K562 (cell line): Measurements from ENCODE around the gene AGPAT3. TPM values are rescaled to one million over a fixed set of nuclear protein-coding genes. Genes with fewer than 3 reads are reported as not detected.
A peak's percentile ranks its signal among the peaks of the same experiment; 100 is the strongest.

Experiments
- ELF4 ChIP-seq: fragments of 450-650 bp; formaldehyde crosslinking; IDR thresholded peaks from 2 replicates; pipeline ENCODE4 v1.4.0; 2022; ENCODE audit warnings: missing genetic modification characterization
- EWSR1 ChIP-seq: fragments of 450-650 bp; IDR thresholded peaks from 2 replicates; pipeline ENCODE4 v1.6.1; 2018; ENCODE audit warnings: borderline replicate concordance, mild to moderate bottlenecking, low read depth, moderate library complexity; ENCODE audit not compliant: partially characterized antibody
- FUS ChIP-seq: fragments of 200-400 bp; formaldehyde crosslinking; optimal IDR thresholded peaks from 2 replicates; pipeline ENCODE3; 2017; ENCODE audit warnings: low read depth, low read length
- HNRNPUL1 ChIP-seq: fragments of 200-400 bp; formaldehyde crosslinking; IDR thresholded peaks from 2 replicates; pipeline ENCODE4 v1.6.1; 2017; ENCODE audit warnings: low read length
- LARP7 ChIP-seq: fragments of 450-650 bp; IDR thresholded peaks from 2 replicates; pipeline ENCODE4 v1.6.1; 2016
- MTA3 ChIP-seq: fragments of 450-650 bp; formaldehyde crosslinking; IDR thresholded peaks from 2 replicates; pipeline ENCODE4 v1.6.1; 2017; ENCODE audit warnings: mild to moderate bottlenecking, borderline replicate concordance
- NCOA1 ChIP-seq: fragments of 450-650 bp; IDR thresholded peaks from 2 replicates; pipeline ENCODE4 v1.6.1; 2016; ENCODE audit warnings: low read depth
- NELFE ChIP-seq: IDR thresholded peaks from 2 replicates; pipeline ENCODE4 v1.6.1; 2011; ENCODE audit warnings: mild to moderate bottlenecking; ENCODE audit not compliant: insufficient read depth, insufficient read length
- PHTF2 ChIP-seq: fragments of 250-450 bp; sonication (Bioruptor Pico); IDR thresholded peaks from 2 replicates; pipeline ENCODE4 v1.5.0; 2021; ENCODE audit warnings: mild to moderate bottlenecking
- RERE ChIP-seq: sonication (generic); formaldehyde crosslinking; IDR thresholded peaks from 2 replicates; pipeline ENCODE4 v1.8.0; 2023; ENCODE audit warnings: missing genetic modification reagents, mild to moderate bottlenecking, borderline replicate concordance
- SP1 ChIP-seq: sonication (generic); formaldehyde crosslinking; IDR thresholded peaks from 2 replicates; pipeline ENCODE4 v1.8.1; 2022; ENCODE audit warnings: mild to moderate bottlenecking, missing genetic modification reagents
- TCFL5 ChIP-seq: fragments of 250-450 bp; sonication (Bioruptor Pico); conservative IDR thresholded peaks from 2 replicates; pipeline ENCODE4 v1.6.1; 2021; ENCODE audit warnings: mild to moderate bottlenecking, moderate library complexity, matching md5 sums
- ZNF146 ChIP-seq: IDR thresholded peaks from one replicate; pipeline ENCODE4 v1.6.1; 2018; ENCODE audit warnings: missing compliant biosample characterization; ENCODE audit not compliant: unreplicated experiment
- ZNF609 ChIP-seq: sonication (generic); formaldehyde crosslinking; IDR thresholded peaks from 2 replicates; pipeline ENCODE4 v1.8.1; 2023; ENCODE audit warnings: missing genetic modification reagents, mild to moderate bottlenecking, borderline replicate concordance
- polyA plus RNA-seq, 8 experiments: library from polyadenylated mRNA; depleted of rRNA in 4 of 8; stranded (reverse) in 5 of 8; unstranded in 3 of 8; fragments of >200 nt; fragmentation: Nextera tagmentation in 2 of 8; fragmentation: Illumina TruSeq in 1 of 8; extraction: Ambion mirVana in 2 of 8; extraction: Trizol in 1 of 8; gene quantifications; 2 replicates each; pipeline versions ENCODE4 v1.2.1 to v1.2.3, GENCODE V29; 2011 to 2014; ENCODE audit warnings: inconsistent platforms in 1 of 8, missing spikeins in 1 of 8
- total RNA-seq, 7 experiments: library from RNA; depleted of rRNA in 6 of 7; stranded (reverse); fragments of >200 nt in 6 of 7; fragmentation: Illumina TruSeq in 2 of 7; extraction: Trizol in 2 of 7; gene quantifications; 2 replicates each; pipeline versions ENCODE4 v1.2.1 to v1.2.3, GENCODE V29; 2011 to 2021; ENCODE audit warnings: low replicate concordance in 1 of 7
- TF ChIP-seq, protein P1 (sequence below): sonication (generic); formaldehyde crosslinking; IDR thresholded peaks from 2 replicates; pipeline ENCODE4 v1.8.0; 2022; ENCODE audit warnings: missing genetic modification reagents, mild to moderate bottlenecking, borderline replicate concordance
- TF ChIP-seq, protein P2 (sequence below): sonication (generic); formaldehyde crosslinking; IDR thresholded peaks from 2 replicates; pipeline ENCODE4 v1.9.0; 2022; ENCODE audit warnings: mild to moderate bottlenecking, missing genetic modification reagents

The AGPAT3 gene
- total and polyA plus RNA-seq, 9 of the 15 experiments (the other 6 are each of a cell fraction or from before 2014, with no cell fraction given) = 1.5 to 88.4 (median 35.7) TPM

- TF ChIP-seq, protein P1, sequence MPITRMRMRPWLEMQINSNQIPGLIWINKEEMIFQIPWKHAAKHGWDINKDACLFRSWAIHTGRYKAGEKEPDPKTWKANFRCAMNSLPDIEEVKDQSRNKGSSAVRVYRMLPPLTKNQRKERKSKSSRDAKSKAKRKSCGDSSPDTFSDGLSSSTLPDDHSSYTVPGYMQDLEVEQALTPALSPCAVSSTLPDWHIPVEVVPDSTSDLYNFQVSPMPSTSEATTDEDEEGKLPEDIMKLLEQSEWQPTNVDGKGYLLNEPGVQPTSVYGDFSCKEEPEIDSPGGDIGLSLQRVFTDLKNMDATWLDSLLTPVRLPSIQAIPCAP (CRISPR knock-in tag) = no peak
- TF ChIP-seq, protein P2, sequence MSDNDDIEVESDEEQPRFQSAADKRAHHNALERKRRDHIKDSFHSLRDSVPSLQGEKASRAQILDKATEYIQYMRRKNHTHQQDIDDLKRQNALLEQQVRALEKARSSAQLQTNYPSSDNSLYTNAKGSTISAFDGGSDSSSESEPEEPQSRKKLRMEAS (CRISPR knock-in tag) = peak; percentile 72
- no peak for TF ChIP-seq HNRNPUL1
- no peak for TF ChIP-seq LARP7
- no peak for TF ChIP-seq ZNF609 (CRISPR knock-in tag)
- no peak for TF ChIP-seq EWSR1
- peak; percentile 66 for TF ChIP-seq FUS
- TF ChIP-seq NELFE = no peak
- no peak for TF ChIP-seq ZNF146
- no peak for TF ChIP-seq PHTF2 (CRISPR knock-in tag)
- TF ChIP-seq RERE (CRISPR knock-in tag) = no peak
- TF ChIP-seq TCFL5 (CRISPR knock-in tag) = no peak
- TF ChIP-seq ELF4 = no peak
- TF ChIP-seq MTA3 = peak; percentile 91
- TF ChIP-seq NCOA1 = no peak
- TF ChIP-seq SP1 = peak; percentile 49
These were observed 146.8 kb downstream of the AGPAT3 start, which contains the start of gene TRAPPC10 (continued) for GRCh38 chr21:44011579-44012473.
